Transverse colon (tissue), 4 donors: Measurements from ENCODE around the gene HOXD11. TPM values are rescaled to one million over a fixed set of nuclear protein-coding genes. Genes with fewer than 3 reads are reported as not detected.

Experiments
- DNase-seq: peaks from one replicate; pipeline ENCODE4 v3.0.0-alpha.2; 2019
- H3K27ac ChIP-seq, 4 donors: fragments of 200-600 bp; sonication (generic); 2 replicates each; pipeline ENCODE4 v1.5.1; 2016 to 2018; ENCODE audit warnings: inconsistent platforms in 4 of 4
- H3K27me3 ChIP-seq: fragments of 200-600 bp; sonication (generic); 2 replicates; pipeline ENCODE4 v1.5.1; 2017; ENCODE audit warnings: inconsistent platforms
- H3K36me3 ChIP-seq, 4 donors: fragments of 200-600 bp; sonication (generic); 2 replicates each; pipeline ENCODE4 v1.5.1; 2017 to 2019; ENCODE audit warnings: inconsistent platforms in 4 of 4
- H3K4me1 ChIP-seq, 4 donors: fragments of 200-600 bp; sonication (generic); 2 replicates each; pipeline ENCODE4 v1.5.1; 2017 to 2020; ENCODE audit warnings: inconsistent platforms in 4 of 4
- H3K4me3 ChIP-seq, 4 donors: fragments of 200-600 bp; sonication (generic); 1 replicate in 1 of 4; 2 replicates in 3 of 4; pipeline versions ENCODE4 v1.5.1 to v1.6.1; 2017 to 2019; ENCODE audit warnings: inconsistent platforms in 4 of 4
- H3K9me3 ChIP-seq, 2 donors: fragments of 200-600 bp; sonication (generic); 2 replicates each; pipeline ENCODE4 v1.5.1; 2017 to 2019; ENCODE audit warnings: inconsistent platforms in 2 of 2
- EP300 ChIP-seq: sonication (generic); formaldehyde crosslinking; IDR thresholded peaks from one replicate; pipeline ENCODE4 v1.6.1; 2017; ENCODE audit warnings: antibody characterized with exemption, low read depth
- POLR2A ChIP-seq: fragments of 450-650 bp; IDR thresholded peaks from one replicate; pipeline ENCODE4 v1.6.1; 2016; ENCODE audit warnings: antibody characterized with exemption, mild to moderate bottlenecking, moderate library complexity
- POLR2AphosphoS5 ChIP-seq, 3 donors: sonication (generic); formaldehyde crosslinking; IDR thresholded peaks; one replicate each; pipeline ENCODE4 v1.6.1; 2016; ENCODE audit warnings: antibody characterized with exemption in 3 of 3
- WGBS, 2 donors: methylation state at CpG; one replicate each; pipeline ENCODE4 v1.1.5; 2018; ENCODE audit warnings: low coverage in 1 of 2; 5-methylcytosine and 5-hydroxymethylcytosine counted together
- in situ Hi-C, 4 donors: fragments of 200-750 bp; cut with MboI; loops; one replicate each; pipeline versions ENCODE4 v1.15.0 to v1.15.1; 2017; ENCODE audit warnings: low sequenced_read_pairs in 3 of 4, low pct_ligation_motif_present in 1 of 4, low pct_unique_long_range_greater_than_20kb in 1 of 4
- intact Hi-C: fragments of 100-400 bp; cut with DNase I; formaldehyde crosslinking; loops from one replicate; pipeline ENCODE4 v1.15.1; 2023; ENCODE audit warnings: low total_unique reads
- total RNA-seq, 4 donors: library from RNA; depleted of rRNA; stranded (reverse); fragments of >200 nt; gene quantifications; one replicate each; pipeline ENCODE4 v1.1.0, GENCODE V29; 2016
- TF ChIP-seq, protein P1 (sequence below), 5 experiments: fragments of 200-600 bp in 3 of 5; fragments of 450-650 bp in 2 of 5; sonication (generic) in 3 of 5; IDR thresholded peaks; 1 replicate in 2 of 5; 2 replicates in 3 of 5; pipeline ENCODE4 v1.5.1; 2016 to 2017; ENCODE audit warnings: antibody characterized with exemption in 5 of 5, inconsistent platforms in 3 of 5, mild to moderate bottlenecking in 2 of 5, moderate library complexity in 1 of 5

HOXD11 gene
- total RNA-seq, 4 donors from 2014 or later, result 0.41 to 13.5 (median 4.4) TPM

DNA sequence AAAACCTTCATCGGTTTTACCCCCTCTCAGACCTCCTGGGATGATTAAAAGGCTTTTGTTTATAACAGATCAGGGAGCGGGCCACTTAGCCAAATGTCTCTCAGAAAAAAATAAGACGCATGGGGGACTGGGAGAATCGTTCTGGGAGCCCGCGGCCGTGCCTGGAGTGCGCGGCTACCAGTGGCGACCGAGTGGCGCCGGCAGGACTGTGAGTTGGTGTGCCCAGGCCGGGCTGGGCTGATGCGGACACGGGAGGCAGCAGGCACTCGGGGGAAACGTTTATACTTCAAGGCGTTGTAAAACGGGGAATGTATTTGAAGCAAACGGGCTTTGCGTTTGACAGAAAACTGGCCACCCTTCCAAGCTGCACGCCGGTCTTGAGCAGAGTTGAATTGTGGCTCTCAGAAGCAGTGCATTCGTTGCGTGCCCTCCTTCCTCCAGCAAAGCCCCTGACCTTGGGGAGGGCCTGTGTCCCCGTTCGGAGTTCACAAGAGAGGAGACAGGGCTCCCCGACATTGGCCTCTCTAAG is 4.8 kb downstream of the HOXD11 start:
- H3K27me3 ChIP-seq, result peaks cover 98% of the 10 kb centered on the region
- WGBS, 2 donors, result 35 to 37% methylated on average over 21 to 28 of the region's 29 CpGs
- peak overlapping the region in 2 of 4 donors; percentile 37 to 69 for H3K27ac ChIP-seq
- H3K4me1 ChIP-seq, result peaks cover 7 to 37% (median 11%) of the 10 kb centered on the region in 4 donors
- DNase-seq, result no peak
- no peak for TF ChIP-seq POLR2AphosphoS5 (IDR thresholded peaks at IDR 0.05)
- TF ChIP-seq, protein P1, sequence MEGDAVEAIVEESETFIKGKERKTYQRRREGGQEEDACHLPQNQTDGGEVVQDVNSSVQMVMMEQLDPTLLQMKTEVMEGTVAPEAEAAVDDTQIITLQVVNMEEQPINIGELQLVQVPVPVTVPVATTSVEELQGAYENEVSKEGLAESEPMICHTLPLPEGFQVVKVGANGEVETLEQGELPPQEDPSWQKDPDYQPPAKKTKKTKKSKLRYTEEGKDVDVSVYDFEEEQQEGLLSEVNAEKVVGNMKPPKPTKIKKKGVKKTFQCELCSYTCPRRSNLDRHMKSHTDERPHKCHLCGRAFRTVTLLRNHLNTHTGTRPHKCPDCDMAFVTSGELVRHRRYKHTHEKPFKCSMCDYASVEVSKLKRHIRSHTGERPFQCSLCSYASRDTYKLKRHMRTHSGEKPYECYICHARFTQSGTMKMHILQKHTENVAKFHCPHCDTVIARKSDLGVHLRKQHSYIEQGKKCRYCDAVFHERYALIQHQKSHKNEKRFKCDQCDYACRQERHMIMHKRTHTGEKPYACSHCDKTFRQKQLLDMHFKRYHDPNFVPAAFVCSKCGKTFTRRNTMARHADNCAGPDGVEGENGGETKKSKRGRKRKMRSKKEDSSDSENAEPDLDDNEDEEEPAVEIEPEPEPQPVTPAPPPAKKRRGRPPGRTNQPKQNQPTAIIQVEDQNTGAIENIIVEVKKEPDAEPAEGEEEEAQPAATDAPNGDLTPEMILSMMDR (IDR thresholded peaks at IDR 0.05), result no peak
- no peak for TF ChIP-seq EP300
- TF ChIP-seq POLR2A, result no peak
- no peaks in the 10 kb centered on the region for H3K36me3 ChIP-seq
- intact Hi-C loops (no loop called here), in situ Hi-C loops (loop anchor here in 3 of 4 donors (25.0 kb wide), 2 partner anchors 700 to 1025 kb away; no protein-coding TSS in a partner anchor)
- H3K9me3 ChIP-seq, result no peaks in the 10 kb centered on the region
- H3K4me3 ChIP-seq, result peak overlapping the region in 1 of 4 donors; percentile 18

DNA sequence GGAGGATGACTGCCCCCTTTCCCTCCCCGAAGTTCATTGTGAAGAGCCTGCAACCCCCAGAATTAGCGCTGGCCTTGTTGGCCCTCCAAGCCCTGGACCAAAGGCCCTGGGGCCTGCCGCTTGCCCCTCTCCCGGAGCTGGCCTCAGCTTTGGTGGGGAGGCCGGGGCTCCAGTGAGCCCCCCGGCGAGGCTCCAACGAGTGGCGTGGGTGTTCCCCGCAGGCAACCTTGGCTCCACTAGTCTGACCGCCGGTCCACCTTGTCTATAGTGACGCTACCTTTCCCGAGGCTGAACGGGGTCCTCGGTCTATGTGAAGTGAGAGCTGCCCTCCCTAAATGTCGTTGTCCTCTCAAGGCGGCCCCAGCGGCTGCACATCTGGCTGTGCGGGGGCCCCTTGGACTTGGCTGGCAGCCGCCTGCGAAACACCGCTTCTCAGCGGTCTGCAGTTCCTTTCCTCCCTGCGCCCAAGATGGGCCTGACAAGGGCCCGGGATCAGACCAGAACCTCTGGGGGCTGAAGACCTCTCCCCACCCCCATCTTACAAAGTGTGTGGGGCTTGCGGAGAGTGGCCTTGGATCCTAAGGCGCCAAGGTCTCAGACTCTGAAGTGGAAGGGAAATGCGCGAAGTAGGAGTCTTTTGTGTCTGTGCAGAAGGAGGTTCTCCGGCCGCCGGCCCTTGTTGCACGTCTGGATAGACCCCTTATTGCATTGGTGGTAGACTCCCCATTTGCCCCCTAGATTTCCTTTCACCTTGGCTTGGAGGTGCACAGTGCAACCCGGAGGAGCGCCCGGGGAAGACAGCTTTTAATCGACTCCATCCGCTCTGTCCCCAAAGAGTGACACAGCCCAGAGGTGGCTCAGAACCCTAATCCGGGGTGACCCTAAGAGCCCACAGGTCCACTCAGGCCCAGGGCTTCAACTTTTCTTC is 5.6 kb downstream of the HOXD11 start:
- Histone ChIP-seq H3K27me3 (peaks cover 100% of the 10 kb centered on the region), H3K9me3 (no peaks in the 10 kb centered on the region), H3K4me3 (peak overlapping the region in 1 of 4 donors; percentile 18), H3K36me3 (no peaks in the 10 kb centered on the region), H3K27ac (peak overlapping the region in 2 of 4 donors; percentile 37 to 69), H3K4me1 (peaks cover 3 to 32% (median 7%) of the 10 kb centered on the region in 4 donors)
- in situ Hi-C loops (loop anchor here in 3 of 4 donors (25.0 kb wide), 2 partner anchors 700 to 1025 kb away; no protein-coding TSS in a partner anchor), intact Hi-C loops (no loop called here)
- WGBS, 2 donors, result 48 to 100% methylated on average over 1 to 40 of the region's 40 CpGs
- TF ChIP-seq POLR2A (no peak), POLR2AphosphoS5 (IDR thresholded peaks at IDR 0.05) (no peak)
- TF ChIP-seq, protein P1 (IDR thresholded peaks at IDR 0.05), result no peak
- no peak for DNase-seq

DNA sequence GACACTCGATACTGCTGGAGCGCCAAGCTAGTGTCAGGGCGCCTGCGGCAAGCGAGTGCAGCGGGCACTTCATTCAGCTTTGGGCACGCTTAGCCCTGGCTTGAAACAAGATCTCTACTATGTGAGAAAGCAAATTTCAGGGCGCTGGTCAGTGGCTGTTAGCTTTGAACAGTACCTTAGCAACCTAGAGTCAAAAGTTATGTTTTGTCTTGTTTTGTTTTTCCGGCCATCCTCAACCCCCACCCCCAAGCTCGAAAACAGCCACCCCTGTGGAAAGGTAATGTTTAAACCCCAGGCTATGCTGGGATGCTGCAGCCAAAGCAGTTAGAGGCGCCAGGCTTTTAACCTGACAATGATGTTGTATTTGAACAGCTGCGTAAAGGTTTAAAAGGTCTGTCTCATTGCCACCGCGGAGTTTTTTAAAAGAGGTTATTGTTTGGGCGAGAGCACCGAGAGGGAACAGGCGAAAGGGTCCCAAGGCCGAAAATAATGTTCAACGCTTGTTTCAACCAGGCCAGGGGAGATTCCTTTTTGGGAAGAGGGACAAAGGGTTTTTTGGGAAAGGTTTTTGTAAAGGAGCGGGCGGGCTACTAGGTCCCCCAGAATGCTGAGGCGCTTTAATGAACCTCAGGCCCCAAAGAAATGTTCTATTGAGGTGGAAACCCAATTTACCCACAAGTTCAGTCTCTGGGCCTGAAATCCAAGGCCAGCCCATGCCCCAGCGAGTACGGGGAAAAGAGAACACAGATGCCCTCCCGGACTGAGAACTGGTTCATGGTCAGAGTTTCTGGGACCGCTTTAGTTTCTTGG is 7.2 kb downstream of the HOXD11 start:
- no peak for DNase-seq
- Histone ChIP-seq H3K36me3 (no peaks in the 10 kb centered on the region), H3K27ac (peak overlapping the region in 3 of 4 donors; percentile 17 to 70 (median 45)), H3K27me3 (peaks cover 100% of the 10 kb centered on the region), H3K9me3 (no peaks in the 10 kb centered on the region), H3K4me3 (no peak overlapping the region), H3K4me1 (peaks cover 0 to 15% (median 3%) of the 10 kb centered on the region in 4 donors)
- intact Hi-C loops (no loop called here), in situ Hi-C loops (loop anchor here in 3 of 4 donors (25.0 kb wide), 2 partner anchors 698 to 1023 kb away; no protein-coding TSS in a partner anchor)
- TF ChIP-seq POLR2AphosphoS5 (IDR thresholded peaks at IDR 0.05) (no peak), EP300 (no peak)
- WGBS, 2 donors, result 25 to 30% methylated on average over 7 to 26 of the region's 26 CpGs

DNA sequence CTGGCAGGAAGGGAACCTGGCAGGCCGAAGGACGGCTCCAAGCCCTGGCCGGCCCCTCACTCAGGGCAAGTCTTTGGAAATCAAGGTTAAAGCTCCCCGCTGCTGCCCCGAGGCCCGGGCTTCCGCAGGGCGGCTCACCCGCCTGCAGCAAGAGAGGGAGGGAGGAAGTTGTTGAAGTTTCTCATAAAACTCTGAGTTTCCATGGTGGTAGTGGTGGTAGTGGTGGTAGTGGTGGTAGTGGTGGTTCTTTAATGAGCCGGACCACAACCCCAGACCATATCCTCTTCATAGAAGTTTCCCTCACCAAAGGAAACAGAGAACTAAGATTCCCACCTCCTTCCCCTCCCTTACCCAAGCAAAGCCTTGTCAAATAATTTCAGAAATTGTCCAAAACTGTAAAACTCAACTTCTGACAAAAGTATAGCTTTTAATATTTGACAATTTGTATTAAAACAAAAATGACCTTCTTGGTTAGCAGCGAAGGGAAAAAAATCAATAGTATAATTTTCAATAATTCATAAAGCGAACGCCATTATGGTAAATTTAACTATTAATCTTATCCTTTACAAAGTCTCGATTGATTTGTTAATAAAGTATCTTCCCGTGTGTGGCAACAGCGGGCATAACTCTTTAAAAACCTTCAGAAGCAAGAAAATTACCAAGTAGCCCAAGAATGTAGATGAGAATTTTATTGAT is 8.0 kb downstream of the HOXD11 start:
- no peak for TF ChIP-seq EP300
- TF ChIP-seq, protein P1 (IDR thresholded peaks at IDR 0.05), result no peak
- no peak for TF ChIP-seq POLR2A
- no peak for TF ChIP-seq POLR2AphosphoS5 (IDR thresholded peaks at IDR 0.05)
- Histone ChIP-seq H3K27ac (peak overlapping the region; percentile 24 to 70 (median 55)), H3K4me1 (peaks cover 0 to 15% (median 3%) of the 10 kb centered on the region in 4 donors), H3K4me3 (no peak overlapping the region), H3K9me3 (no peaks in the 10 kb centered on the region), H3K27me3 (peaks cover 100% of the 10 kb centered on the region), H3K36me3 (no peaks in the 10 kb centered on the region)
- intact Hi-C loops (no loop called here), in situ Hi-C loops (loop anchor here in 3 of 4 donors (25.0 kb wide), 2 partner anchors 697 to 1022 kb away; no protein-coding TSS in a partner anchor)
- DNase-seq, result no peak
- 26 to 42% methylated on average over 10 to 16 of the region's 16 CpGs for WGBS, 2 donors
